ENCODE data around the gene TNFAIP8L3. TPM values are rescaled to one million over a fixed set of nuclear protein-coding genes. Genes with fewer than 3 reads are reported as not detected.

TNFAIP8L3 gene
- total RNA-seq, 2 donors from 2014 or later: 0.18 TPM; not detected in 1

- no peak for ATAC-seq
- Mint-ChIP-seq H3K9me3 (no peaks in the 10 kb centered on the region), H3K27ac (no peak overlapping the region), H3K36me3 (no peaks in the 10 kb centered on the region)
- no peak for DNase-seq (ENCODE audit: low spot score in 2 of 2)
Observed at GRCh38 chr15:51080286-51080685, 14.4 kb downstream of the TNFAIP8L3 start.

- Mint-ChIP-seq H3K9me3 (no peaks in the 10 kb centered on the region), H3K27ac (peak overlapping the region in 1 of 2 donors; percentile 12), H3K36me3 (no peaks in the 10 kb centered on the region)
- no peak for ATAC-seq
- no peak for DNase-seq (ENCODE audit: low spot score in 2 of 2)
Observed at GRCh38 chr15:51079226-51079625, 15.5 kb downstream of the TNFAIP8L3 start.

GRCh38 chr15:51077221-51078153 lies 17.2 kb downstream of the TNFAIP8L3 start:
- H3K27ac Mint-ChIP-seq: peak overlapping the region; percentile 34 to 81
- ATAC-seq: peak; percentile 77 to 84
- DNase-seq (ENCODE audit: low spot score in 2 of 2): peak; percentile 68 to 74
- no peaks in the 10 kb centered on the region for H3K36me3 Mint-ChIP-seq
- no peaks in the 10 kb centered on the region for H3K9me3 Mint-ChIP-seq

GRCh38 chr15:51076524-51077220 lies 18.0 kb downstream of the TNFAIP8L3 start:
- peak overlapping the region; percentile 34 to 81 for H3K27ac Mint-ChIP-seq
- no peaks in the 10 kb centered on the region for H3K9me3 Mint-ChIP-seq
- H3K36me3 Mint-ChIP-seq: no peaks in the 10 kb centered on the region
- ATAC-seq: peak in 1 of 2 donors; percentile 24
- DNase-seq (ENCODE audit: low spot score in 2 of 2): no peak

- ATAC-seq (peak; percentile 31 to 52), DNase-seq (ENCODE audit: low spot score in 2 of 2) (no peak)
- H3K27ac Mint-ChIP-seq: peak overlapping the region in 1 of 2 donors; percentile 81
- no peaks in the 10 kb centered on the region for H3K36me3 Mint-ChIP-seq
- H3K9me3 Mint-ChIP-seq: no peaks in the 10 kb centered on the region
Observed at GRCh38 chr15:51075826-51076523, 18.7 kb downstream of the TNFAIP8L3 start.

GRCh38 chr15:51075364-51075763 lies 19.3 kb downstream of the TNFAIP8L3 start:
- H3K36me3 Mint-ChIP-seq: no peaks in the 10 kb centered on the region
- DNase-seq (ENCODE audit: low spot score in 2 of 2) (no peak), ATAC-seq (no peak)
- no peak overlapping the region for H3K27ac Mint-ChIP-seq
- H3K9me3 Mint-ChIP-seq: no peaks in the 10 kb centered on the region

- no peak overlapping the region for H3K27ac Mint-ChIP-seq
- ATAC-seq: no peak
- no peaks in the 10 kb centered on the region for H3K9me3 Mint-ChIP-seq
- no peak for DNase-seq (ENCODE audit: low spot score in 2 of 2)
- H3K36me3 Mint-ChIP-seq: no peaks in the 10 kb centered on the region
Observed at GRCh38 chr15:51074926-51075325, 19.8 kb downstream of the TNFAIP8L3 start.

- Mint-ChIP-seq H3K36me3 (no peaks in the 10 kb centered on the region), H3K9me3 (no peaks in the 10 kb centered on the region), H3K27ac (no peak overlapping the region)
- ATAC-seq: no peak
- no peak for DNase-seq (ENCODE audit: low spot score in 2 of 2)
Observed at GRCh38 chr15:51071578-51071977, 23.1 kb downstream of the TNFAIP8L3 start.

GRCh38 chr15:51069983-51070382 lies 24.7 kb downstream of the TNFAIP8L3 start:
- ATAC-seq (no peak), DNase-seq (ENCODE audit: low spot score in 2 of 2) (no peak)
- H3K9me3 Mint-ChIP-seq: no peaks in the 10 kb centered on the region
- H3K36me3 Mint-ChIP-seq: no peaks in the 10 kb centered on the region
- no peak overlapping the region for H3K27ac Mint-ChIP-seq

GRCh38 chr15:51067510-51067909 lies 27.2 kb downstream of the TNFAIP8L3 start:
- H3K9me3 Mint-ChIP-seq: no peaks in the 10 kb centered on the region
- DNase-seq (ENCODE audit: low spot score in 2 of 2) (no peak), ATAC-seq (no peak)
- no peaks in the 10 kb centered on the region for H3K36me3 Mint-ChIP-seq
- H3K27ac Mint-ChIP-seq: no peak overlapping the region

GRCh38 chr15:51065781-51066180 lies 28.9 kb downstream of the TNFAIP8L3 start:
- H3K27ac Mint-ChIP-seq: no peak overlapping the region
- H3K9me3 Mint-ChIP-seq: no peaks in the 10 kb centered on the region
- H3K36me3 Mint-ChIP-seq: no peaks in the 10 kb centered on the region
- DNase-seq (ENCODE audit: low spot score in 2 of 2) (no peak), ATAC-seq (no peak)

GRCh38 chr15:51065261-51065660 lies 29.4 kb downstream of the TNFAIP8L3 start:
- H3K36me3 Mint-ChIP-seq: no peaks in the 10 kb centered on the region
- H3K9me3 Mint-ChIP-seq: no peaks in the 10 kb centered on the region
- H3K27ac Mint-ChIP-seq: peak overlapping the region in 1 of 2 donors; percentile 0
- no peak for ATAC-seq
- DNase-seq (ENCODE audit: low spot score in 2 of 2): no peak

- ATAC-seq (no peak), DNase-seq (ENCODE audit: low spot score in 2 of 2) (no peak)
- H3K36me3 Mint-ChIP-seq: no peaks in the 10 kb centered on the region
- H3K27ac Mint-ChIP-seq: no peak overlapping the region
- H3K9me3 Mint-ChIP-seq: no peaks in the 10 kb centered on the region
Observed at GRCh38 chr15:51062736-51063135, 32.0 kb downstream of the TNFAIP8L3 start.

- Mint-ChIP-seq H3K36me3 (no peaks in the 10 kb centered on the region), H3K27ac (no peak overlapping the region), H3K9me3 (no peaks in the 10 kb centered on the region)
- DNase-seq (ENCODE audit: low spot score in 2 of 2) (no peak), ATAC-seq (no peak)
Observed at GRCh38 chr15:51060030-51060673, 34.6 kb downstream of the TNFAIP8L3 start.

- no peak for ATAC-seq
- no peaks in the 10 kb centered on the region for H3K9me3 Mint-ChIP-seq
Observed at GRCh38 chr15:51054535-51054934, 40.2 kb downstream of the TNFAIP8L3 start.

GRCh38 chr15:51053571-51053970 lies 41.1 kb downstream of the TNFAIP8L3 start:
- DNase-seq (ENCODE audit: low spot score in 2 of 2) (no peak), ATAC-seq (no peak)
- H3K36me3 Mint-ChIP-seq: no peaks in the 10 kb centered on the region
- no peaks in the 10 kb centered on the region for H3K9me3 Mint-ChIP-seq
- H3K27ac Mint-ChIP-seq: no peak overlapping the region

More at GRCh38 chr15:51054535-51054934, 40.2 kb downstream of the TNFAIP8L3 start:
- Mint-ChIP-seq H3K36me3 (no peaks in the 10 kb centered on the region), H3K27ac (no peak overlapping the region)
- no peak for DNase-seq (ENCODE audit: low spot score in 2 of 2)
